IMR-90 (cell line): ENCODE measurements around the gene PNMA6E. TPM values are rescaled to one million over a fixed set of nuclear protein-coding genes. Genes with fewer than 3 reads are reported as not detected.

Experiments
- ATAC-seq: fragments of 200-7000 bp; cut with Tn5 transposase; 2 replicates; pipeline ENCODE4 v1.9.1; 2020; ENCODE audit warnings: low read depth, mild to moderate bottlenecking, moderate library complexity
- BruUV-seq: library from RNA; stranded (reverse); fragments of 400-500 nt; replicated peaks from 2 replicates; lab custom pipeline; 2021; lab: Mats Ljungman, UMichigan
- CTCF ChIA-PET: fragments of 300-600 bp; formaldehyde crosslinking; extraction: SDS; loops from one replicate; lab custom pipeline; 2021; ENCODE audit warnings: antibody characterized with exemption; lab: Yijun Ruan, JAX
- POLR2A ChIA-PET: fragments of 300-600 bp; sonication (Branson Sonifier 250); formaldehyde crosslinking; loops from one replicate; lab custom pipeline; 2022; ENCODE audit warnings: antibody characterized with exemption; ENCODE audit not compliant: unreplicated experiment; lab: Charles Lee
- DNase-seq: peaks from one replicate; pipeline ENCODE4 v3.0.0; 2013
- H2AFZ ChIP-seq: replicated peaks from 2 replicates; pipeline ENCODE3; 2013; ENCODE audit warnings: low read length, mild to moderate bottlenecking; ENCODE audit not compliant: poor library complexity
- H2AK5ac ChIP-seq: 2 replicates; pipeline ENCODE4 v1.6.1; 2013; ENCODE audit warnings: low read depth, low read length, inconsistent platforms
- H2AK9ac ChIP-seq: replicated peaks from 2 replicates; pipeline ENCODE3; 2013; ENCODE audit warnings: mild to moderate bottlenecking, low read depth, low read length, moderate library complexity; ENCODE audit not compliant: poor library complexity
- H2BK120ac ChIP-seq: 2 replicates; pipeline ENCODE4 v1.6.1; 2013; ENCODE audit warnings: low read depth, low read length, inconsistent platforms
- H2BK15ac ChIP-seq: 3 replicates; pipeline ENCODE4 v1.6.1; 2013; ENCODE audit warnings: low read depth, low read length, inconsistent platforms
- H2BK20ac ChIP-seq: 2 replicates; pipeline ENCODE4 v1.6.1; 2013; ENCODE audit warnings: low read depth, mild to moderate bottlenecking, inconsistent platforms, low read length, moderate library complexity
- H2BK5ac ChIP-seq: 2 replicates; pipeline ENCODE4 v1.6.1; 2013; ENCODE audit warnings: mild to moderate bottlenecking, low read depth, low read length, inconsistent platforms; ENCODE audit not compliant: poor library complexity, severe bottlenecking
- H3K14ac ChIP-seq: replicated peaks from 2 replicates; pipeline ENCODE4 v1.6.1; 2013; ENCODE audit warnings: low read depth, low read length, inconsistent platforms
- H3K18ac ChIP-seq: 2 replicates; pipeline ENCODE4 v1.6.1; 2013; ENCODE audit warnings: low read depth, low read length, control low read depth
- H3K23ac ChIP-seq: 2 replicates; pipeline ENCODE4 v1.6.1; 2013; ENCODE audit warnings: low read depth, low read length, inconsistent platforms
- H3K27ac ChIP-seq: 2 replicates; pipeline ENCODE4 v1.5.1; 2013; ENCODE audit warnings: mild to moderate bottlenecking, control low read depth, low read length; ENCODE audit not compliant: insufficient read depth
- H3K27me3 ChIP-seq: 2 replicates; pipeline ENCODE4 v1.6.1; 2013; ENCODE audit warnings: low read length; ENCODE audit not compliant: control insufficient read depth, insufficient read depth
- H3K36me3 ChIP-seq: 2 replicates; pipeline ENCODE4 v1.6.1; 2013; ENCODE audit warnings: low read length, mixed read lengths; ENCODE audit not compliant: control insufficient read depth, insufficient read depth
- H3K4ac ChIP-seq: 2 replicates; pipeline ENCODE4 v1.6.1; 2013; ENCODE audit warnings: low read depth, low read length, inconsistent platforms
- H3K4me1 ChIP-seq: 2 replicates; pipeline ENCODE4 v1.6.1; 2013; ENCODE audit warnings: low read length, mixed read lengths; ENCODE audit not compliant: control insufficient read depth, insufficient read depth
- H3K4me2 ChIP-seq: 2 replicates; pipeline ENCODE4 v1.6.1; 2013; ENCODE audit warnings: low read depth, mild to moderate bottlenecking, control low read depth, low read length, moderate library complexity
- H3K4me3 ChIP-seq: 2 replicates; pipeline ENCODE4 v1.5.1; 2013; ENCODE audit warnings: low read depth, mild to moderate bottlenecking, control low read depth, low read length, moderate library complexity; ENCODE audit not compliant: insufficient read depth
- H3K56ac ChIP-seq: 2 replicates; pipeline ENCODE4 v1.6.1; 2013; ENCODE audit warnings: low read length, inconsistent platforms; ENCODE audit not compliant: insufficient read depth; ENCODE audit errors: extremely low read depth
- H3K79me1 ChIP-seq, 2 experiments: 2 replicates each; pipeline ENCODE4 v1.6.1; 2013; ENCODE audit warnings: low read length in 2 of 2, inconsistent platforms in 1 of 2, low read depth in 1 of 2
- H3K9ac ChIP-seq: 2 replicates; pipeline ENCODE4 v1.6.1; 2013; ENCODE audit warnings: low read depth, low read length, control low read depth
- H3K9me1 ChIP-seq: 2 replicates; pipeline ENCODE4 v1.6.1; 2013; ENCODE audit warnings: low read length, inconsistent platforms; ENCODE audit not compliant: insufficient read depth
- H3K9me3 ChIP-seq: 2 replicates; pipeline ENCODE4 v1.6.1; 2013; ENCODE audit warnings: low read length; ENCODE audit not compliant: control insufficient read depth, insufficient read depth
- H4K20me1 ChIP-seq: 2 replicates; pipeline ENCODE4 v1.6.1; 2013; ENCODE audit warnings: low read length, inconsistent platforms; ENCODE audit not compliant: insufficient read depth
- H4K5ac ChIP-seq: 2 replicates; pipeline ENCODE4 v1.6.1; 2013; ENCODE audit warnings: mild to moderate bottlenecking, low read depth, low read length, control low read depth
- H4K8ac ChIP-seq, 2 experiments: 2 replicates each; pipeline ENCODE4 v1.6.1; 2013; ENCODE audit warnings: low read depth in 2 of 2, low read length in 2 of 2, control low read depth in 1 of 2, inconsistent platforms in 1 of 2
- H4K91ac ChIP-seq: 2 replicates; pipeline ENCODE4 v1.6.1; 2013; ENCODE audit warnings: low read depth, low read length, inconsistent platforms; ENCODE audit not compliant: insufficient read depth
- BHLHE40 ChIP-seq: fragments of 150-350 bp; IDR thresholded peaks from 2 replicates; pipeline ENCODE4 v1.6.1; 2016; ENCODE audit warnings: mild to moderate bottlenecking, low read depth, low read length
- CEBPB ChIP-seq: IDR thresholded peaks from 2 replicates; pipeline ENCODE4 v1.6.1; 2012; ENCODE audit warnings: low read depth, low read length, improper control_type of control experiment
- CHD1 ChIP-seq: IDR thresholded peaks from 2 replicates; pipeline ENCODE4 v1.6.1; 2012; ENCODE audit warnings: low read depth, low read length, improper control_type of control experiment
- CTCF ChIP-seq: conservative IDR thresholded peaks from 2 replicates; pipeline ENCODE4 v1.5.1; 2012; ENCODE audit warnings: mild to moderate bottlenecking, low read depth, low read length, improper control_type of control experiment
- ELK1 ChIP-seq: fragments of 150-350 bp; IDR thresholded peaks from 2 replicates; pipeline ENCODE4 v1.6.1; 2016; ENCODE audit warnings: low read depth, mild to moderate bottlenecking, low read length, moderate library complexity, borderline replicate concordance
- FOS ChIP-seq: fragments of 150-350 bp; IDR thresholded peaks from 2 replicates; pipeline ENCODE4 v1.6.1; 2016; ENCODE audit warnings: low read depth, low read length
- MAFK ChIP-seq: IDR thresholded peaks from 2 replicates; pipeline ENCODE4 v1.6.1; 2012; ENCODE audit warnings: low read depth, low read length, improper control_type of control experiment
- MAZ ChIP-seq: IDR thresholded peaks from 2 replicates; pipeline ENCODE4 v1.6.1; 2012; ENCODE audit warnings: low read depth, mild to moderate bottlenecking, low read length, improper control_type of control experiment, moderate library complexity, borderline replicate concordance
- MXI1 ChIP-seq: IDR thresholded peaks from 2 replicates; pipeline ENCODE4 v1.6.1; 2012; ENCODE audit warnings: low read depth, mild to moderate bottlenecking, low read length, moderate library complexity, borderline replicate concordance
- NFE2L2 ChIP-seq: fragments of 150-350 bp; IDR thresholded peaks from 2 replicates; pipeline ENCODE4 v1.6.1; 2016; ENCODE audit warnings: low read depth, mild to moderate bottlenecking, low read length
- POLR2A ChIP-seq: IDR thresholded peaks from 2 replicates; pipeline ENCODE4 v1.6.1; 2012; ENCODE audit warnings: mild to moderate bottlenecking, low read depth, low read length
- RAD21 ChIP-seq: IDR thresholded peaks from 2 replicates; pipeline ENCODE4 v1.6.1; 2012; ENCODE audit warnings: low read length, improper control_type of control experiment
- RCOR1 ChIP-seq: IDR thresholded peaks from 2 replicates; pipeline ENCODE4 v1.6.1; 2012; ENCODE audit warnings: mild to moderate bottlenecking, low read length, improper control_type of control experiment; ENCODE audit not compliant: insufficient replicate concordance
- RFX5 ChIP-seq: IDR thresholded peaks from 2 replicates; pipeline ENCODE4 v1.8.0; 2012; ENCODE audit warnings: low read depth, mild to moderate bottlenecking, low read length, moderate library complexity
- SMC3 ChIP-seq: fragments of 150-350 bp; IDR thresholded peaks from 2 replicates; pipeline ENCODE4 v1.6.1; 2016; ENCODE audit warnings: low read depth, mild to moderate bottlenecking, antibody characterized with exemption, low read length, moderate library complexity
- USF2 ChIP-seq: fragments of 150-350 bp; IDR thresholded peaks from 2 replicates; pipeline ENCODE4 v1.6.1; 2017; ENCODE audit warnings: mild to moderate bottlenecking, antibody characterized with exemption, low read length, low read depth
- WGBS, 2 experiments: methylation state at CpG; one replicate each; pipeline versions ENCODE4 v1.1.5 to v1.1.7; 2013; ENCODE audit warnings: missing lambda C conversion rate in 2 of 2; ENCODE audit not compliant: insufficient read length in 1 of 2; ENCODE audit errors: extremely low coverage in 2 of 2; 5-methylcytosine and 5-hydroxymethylcytosine counted together
- dilution Hi-C: fragments of 300-500 bp; cut with HindIII; formaldehyde crosslinking; loops from one replicate; pipeline ENCODE4 v1.14.3; 2018; ENCODE audit warnings: low sequenced_read_pairs; ENCODE audit not compliant: unreplicated experiment
- in situ Hi-C: fragments of 300-500 bp; cut with MboI; formaldehyde crosslinking; loops from 3 replicates; pipeline ENCODE4 v1.14.3; 2019; ENCODE audit warnings: low sequenced_read_pairs, inconsistent platforms, mixed read lengths
- intact Hi-C: fragments of 100-400 bp; cut with micrococcal nuclease; formaldehyde crosslinking; loops from 2 replicates; pipeline ENCODE4 v1.10.0; 2022
- polyA plus RNA-seq, 3 experiments: library from polyadenylated mRNA; depleted of rRNA; stranded (reverse); fragments of >200 nt; gene quantifications; 2 replicates each; pipeline ENCODE4 v1.2.3, GENCODE V29; 2012; ENCODE audit warnings: low replicate concordance in 1 of 3
- total RNA-seq: library from RNA; depleted of rRNA; stranded (reverse); fragments of >200 nt; gene quantifications from 2 replicates; pipeline ENCODE4 v1.2.3, GENCODE V29; 2012

Gene PNMA6E
- total and polyA plus RNA-seq, 2 of the 4 experiments (the other 2 are of a cell fraction) = not detected

GRCh38 chrX:153434801-153435200 lies 33.7 kb upstream of the PNMA6E start:
- Histone ChIP-seq H3K14ac (no peak overlapping the region), H3K36me3 (no peaks in the 10 kb centered on the region), H3K9me3 (peaks cover 15% of the 10 kb centered on the region), H2AFZ (no peak overlapping the region), H3K23ac (no peak overlapping the region), H4K8ac (no peak overlapping the region), H3K56ac (no peak overlapping the region), H3K79me1 (no peaks in the 10 kb centered on the region), H2AK9ac (no peak overlapping the region), H2BK15ac (no peak overlapping the region), H3K4me3 (no peak overlapping the region), H3K27me3 (peaks cover 7% of the 10 kb centered on the region; the same call in 1 of the 2 replicates), H2AK5ac (no peak overlapping the region), H2BK120ac (no peak overlapping the region), H3K4me2 (no peak overlapping the region), H3K9ac (no peak overlapping the region), H4K20me1 (no peaks in the 10 kb centered on the region), H2BK5ac (no peak overlapping the region), H4K5ac (no peak overlapping the region), H3K27ac (no peak overlapping the region), H2BK20ac (no peak overlapping the region), H3K4me1 (no peaks in the 10 kb centered on the region), H3K9me1 (no peaks in the 10 kb centered on the region), H3K18ac (no peak overlapping the region), H4K91ac (no peak overlapping the region), H3K4ac (no peak overlapping the region)
- in situ Hi-C loops (no loop called here), intact Hi-C loops (no loop called here), dilution Hi-C loops (no loop called here)
- no peak for DNase-seq
- ChIA-PET CTCF (no interaction called here), POLR2A (no interaction called here)
- TF ChIP-seq SMC3 (no peak), RCOR1 (no peak), CEBPB (no peak), RAD21 (no peak), MAFK (no peak), CTCF (no peak), USF2 (no peak), NFE2L2 (no peak), POLR2A (no peak), BHLHE40 (no peak), MAZ (no peak), FOS (no peak), CHD1 (no peak), ELK1 (no peak), MXI1 (no peak), RFX5 (no peak)
- 65% methylated on average over 3 of the region's 8 CpGs; no CpG with 5 or more reads in 1 of the 2 experiments for WGBS, 2 experiments
- no peak for ATAC-seq
- BruUV-seq = no TSS peak
